CD4-positive, alpha-beta T cell treated with Interleukin-4 for 4 hours (primary cell): ENCODE results near the gene VIPR1.
"Not testable (repeated sequence)": the region's sequence is repeated elsewhere in the genome, so short reads cannot be mapped to it uniquely, and the experiment has no call there.

Source experiments
- DNase-seq: peaks from one replicate; pipeline ENCODE4 v3.0.0-alpha.2; 2020

The VIPR1 gene

GRCh38 chr3:42537350-42537749 is 34.9 kb downstream of the VIPR1 start:
- no peak for DNase-seq

GRCh38 chr3:42539871-42540714 is 37.6 kb downstream of the VIPR1 start:
- DNase-seq: peak; percentile 65

GRCh38 chr3:42541079-42541478 is 38.6 kb downstream of the VIPR1 start:
- DNase-seq: no peak

GRCh38 chr3:42544492-42545283 is 42.2 kb downstream of the VIPR1 start:
- DNase-seq: no peak

GRCh38 chr3:42545284-42545900 is 42.9 kb downstream of the VIPR1 start:
- no peak for DNase-seq

GRCh38 chr3:42546691-42547213 is 44.3 kb downstream of the VIPR1 start:
- no peak for DNase-seq

- peak; percentile 61 for DNase-seq
These were observed 45.0 kb downstream of the VIPR1 start for GRCh38 chr3:42547401-42547945.

- no peak for DNase-seq
These were observed 46.7 kb downstream of the VIPR1 start for GRCh38 chr3:42549131-42549530.

- no peak for DNase-seq
These were observed 47.8 kb downstream of the VIPR1 start for GRCh38 chr3:42550250-42550649.

GRCh38 chr3:42552830-42553229 is 50.4 kb downstream of the VIPR1 start:
- no peak for DNase-seq

- peak; percentile 83 for DNase-seq
These were observed 53.7 kb downstream of the VIPR1 start for GRCh38 chr3:42556089-42556632.

- DNase-seq: not testable (repeated sequence)
These were observed 54.4 kb downstream of the VIPR1 start for GRCh38 chr3:42556817-42557216.

- DNase-seq: peak; percentile 59
These were observed 55.4 kb downstream of the VIPR1 start for GRCh38 chr3:42557854-42558253.

- no peak for DNase-seq
These were observed 59.8 kb downstream of the VIPR1 start for GRCh38 chr3:42562047-42562907.

GRCh38 chr3:42569593-42570142 is 67.2 kb downstream of the VIPR1 start:
- DNase-seq: no peak

- DNase-seq: peak; percentile 35
These were observed 69.8 kb downstream of the VIPR1 start for GRCh38 chr3:42572278-42572677.

- DNase-seq: no peak
These were observed 72.8 kb downstream of the VIPR1 start for GRCh38 chr3:42575137-42575741.

- DNase-seq: no peak
These were observed 75.6 kb downstream of the VIPR1 start for GRCh38 chr3:42578054-42578453.

GRCh38 chr3:42579346-42579745 is 76.9 kb downstream of the VIPR1 start:
- DNase-seq: not testable (repeated sequence)

- no peak for DNase-seq
These were observed 78.9 kb downstream of the VIPR1 start for GRCh38 chr3:42581400-42581708.
